ENCODE measurements around the gene RBM47.

Gene RBM47

GRCh38 chr4:40626183-40626990 is 3.3 kb downstream of the RBM47 start:
- no peak overlapping the region for H3K4me3 ChIP-seq (ENCODE audit: control insufficient read depth, low read depth, low read length)
- TF ChIP-seq CTCF (IDR thresholded peaks at IDR 0.05; ENCODE audit: control insufficient read depth, insufficient read depth, low read depth, low read length, missing control alignments) = no peak
- DNase-seq (ENCODE audit: low read depth) = no peak

- no peak overlapping the region for H3K4me3 ChIP-seq (ENCODE audit: control insufficient read depth, low read depth, low read length)
- TF ChIP-seq CTCF (IDR thresholded peaks at IDR 0.05; ENCODE audit: control insufficient read depth, insufficient read depth, low read depth, low read length, missing control alignments) = no peak
Measured at GRCh38 chr4:40623707-40624106, 6.0 kb downstream of the RBM47 start.

DNA sequence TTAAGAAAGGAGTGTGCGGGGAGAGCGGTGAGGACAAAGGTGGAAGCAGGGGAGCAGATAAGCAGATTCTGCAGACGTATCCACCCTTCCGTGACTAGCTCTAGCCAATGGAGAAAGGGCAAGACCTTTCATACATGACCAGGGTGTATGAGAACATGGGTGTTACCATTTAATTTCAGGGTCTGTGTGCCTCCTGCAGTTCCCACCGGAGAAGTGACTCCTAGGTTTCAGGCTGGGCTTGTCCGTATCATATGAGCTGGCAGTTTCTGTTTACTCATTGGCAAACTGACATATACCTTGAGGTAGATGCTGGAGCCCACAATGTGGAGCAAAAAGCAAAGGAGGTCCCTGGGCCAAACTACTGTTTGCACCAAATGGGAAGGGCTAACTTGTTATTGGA is 6.8 kb downstream of the RBM47 start:
- no peak for TF ChIP-seq CTCF (IDR thresholded peaks at IDR 0.05; ENCODE audit: control insufficient read depth, insufficient read depth, low read depth, low read length, missing control alignments)
- DNase-seq (ENCODE audit: low read depth) = no peak
- no peak overlapping the region for H3K4me3 ChIP-seq (ENCODE audit: control insufficient read depth, low read depth, low read length)

More at GRCh38 chr4:40623707-40624106, 6.0 kb downstream of the RBM47 start:
- DNase-seq (ENCODE audit: low read depth) = no peak

- no peak overlapping the region for H3K4me3 ChIP-seq (ENCODE audit: control insufficient read depth, low read depth, low read length)
- peak; percentile 97 for DNase-seq (ENCODE audit: low read depth)
- no peak for TF ChIP-seq CTCF (IDR thresholded peaks at IDR 0.05; ENCODE audit: control insufficient read depth, insufficient read depth, low read depth, low read length, missing control alignments)
Measured at GRCh38 chr4:40621592-40622512, 7.8 kb downstream of the RBM47 start.

GRCh38 chr4:40621229-40621591 is 8.5 kb downstream of the RBM47 start:
- no peak for TF ChIP-seq CTCF (IDR thresholded peaks at IDR 0.05; ENCODE audit: control insufficient read depth, insufficient read depth, low read depth, low read length, missing control alignments)
- no peak overlapping the region for H3K4me3 ChIP-seq (ENCODE audit: control insufficient read depth, low read depth, low read length)
- DNase-seq (ENCODE audit: low read depth) = no peak

DNA sequence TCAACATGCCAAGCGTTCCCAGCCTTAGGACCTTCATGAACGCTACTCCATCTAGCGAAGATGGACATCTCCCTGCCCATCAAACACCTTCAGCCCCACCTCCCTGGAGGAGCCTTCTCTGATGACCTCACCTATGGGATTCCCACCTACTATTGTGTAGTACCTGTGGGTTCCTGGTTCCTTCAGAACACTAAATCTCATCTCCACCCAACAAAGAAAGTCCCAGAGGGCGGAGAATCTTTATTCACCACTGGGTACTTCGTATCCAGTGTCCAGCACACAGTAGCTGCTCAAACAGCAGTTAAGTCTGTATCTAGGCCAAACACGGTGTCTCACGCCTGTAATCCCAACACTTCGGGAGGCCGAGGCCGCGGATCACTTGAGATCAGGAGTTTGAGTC is 10.1 kb downstream of the RBM47 start:
- H3K4me3 ChIP-seq (ENCODE audit: control insufficient read depth, low read depth, low read length) = no peak overlapping the region
- DNase-seq (ENCODE audit: low read depth) = no peak
- TF ChIP-seq CTCF (IDR thresholded peaks at IDR 0.05; ENCODE audit: control insufficient read depth, insufficient read depth, low read depth, low read length, missing control alignments) = no peak
